Measurements from ENCODE around the gene CRYBA4. TPM values are rescaled to one million over a fixed set of nuclear protein-coding genes. Genes with fewer than 3 reads are reported as not detected.

CRYBA4 gene
- total RNA-seq, 1 experiment from 2014 or later = not detected

DNA sequence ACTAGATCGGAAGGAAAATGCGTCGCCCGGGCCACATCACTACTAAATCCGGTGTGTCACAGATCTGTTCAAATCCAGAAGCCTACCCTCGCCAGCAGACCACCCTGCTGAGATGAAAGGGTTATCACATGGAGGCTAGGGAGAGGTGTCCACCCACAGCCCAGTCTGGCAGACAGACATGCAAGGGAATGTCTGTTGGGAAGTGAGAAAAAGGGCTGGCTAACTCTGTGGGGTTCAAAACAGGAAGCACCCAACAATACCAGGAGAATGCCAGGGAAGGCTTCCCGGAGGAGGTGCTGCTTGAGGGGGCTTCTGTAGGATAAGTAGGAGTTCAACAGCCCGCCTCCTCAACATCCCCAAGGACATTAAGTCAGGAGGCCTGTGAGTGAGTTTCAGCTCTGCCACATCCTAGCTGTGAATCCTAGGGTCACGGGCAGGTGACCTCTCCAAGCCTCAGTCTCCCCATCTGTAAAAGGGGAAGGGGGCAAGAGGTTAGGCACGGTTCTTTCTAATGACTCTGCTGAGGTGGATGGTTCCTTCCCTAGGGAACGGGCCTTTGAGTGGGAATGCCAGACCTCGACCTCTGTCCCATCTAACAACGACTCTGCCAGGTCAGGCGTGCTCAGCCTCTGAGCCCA lies 32.9 kb upstream of the CRYBA4 start:
- no peak for ATAC-seq
- POLR2A ChIA-PET (ENCODE audit: unreplicated experiment) = no interaction called here

DNA sequence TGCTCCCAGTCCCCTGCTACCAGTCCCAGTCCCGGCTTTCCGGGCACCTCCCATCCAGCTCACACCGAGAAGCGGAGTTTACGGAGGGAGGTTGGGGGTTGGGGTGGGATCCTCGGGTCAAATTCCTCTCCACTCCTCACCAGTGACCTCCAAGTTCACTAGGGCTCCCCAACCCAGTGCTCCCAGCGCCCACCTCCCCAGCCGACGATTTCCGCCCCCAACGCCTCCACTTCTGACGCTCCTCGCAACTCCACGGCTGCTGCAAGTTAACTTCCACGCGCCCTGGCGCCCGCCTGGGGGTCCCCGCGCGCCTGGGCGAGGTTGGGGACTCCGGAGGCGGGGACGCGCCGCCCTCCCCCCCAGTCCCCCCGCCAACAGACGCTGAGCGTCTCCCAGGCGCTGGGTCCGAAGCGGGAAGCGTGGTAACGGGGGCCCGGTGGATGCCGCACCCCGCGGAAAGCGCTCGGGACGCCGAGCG lies 32.4 kb upstream of the CRYBA4 start:
- TF ChIP-seq, protein P1, sequence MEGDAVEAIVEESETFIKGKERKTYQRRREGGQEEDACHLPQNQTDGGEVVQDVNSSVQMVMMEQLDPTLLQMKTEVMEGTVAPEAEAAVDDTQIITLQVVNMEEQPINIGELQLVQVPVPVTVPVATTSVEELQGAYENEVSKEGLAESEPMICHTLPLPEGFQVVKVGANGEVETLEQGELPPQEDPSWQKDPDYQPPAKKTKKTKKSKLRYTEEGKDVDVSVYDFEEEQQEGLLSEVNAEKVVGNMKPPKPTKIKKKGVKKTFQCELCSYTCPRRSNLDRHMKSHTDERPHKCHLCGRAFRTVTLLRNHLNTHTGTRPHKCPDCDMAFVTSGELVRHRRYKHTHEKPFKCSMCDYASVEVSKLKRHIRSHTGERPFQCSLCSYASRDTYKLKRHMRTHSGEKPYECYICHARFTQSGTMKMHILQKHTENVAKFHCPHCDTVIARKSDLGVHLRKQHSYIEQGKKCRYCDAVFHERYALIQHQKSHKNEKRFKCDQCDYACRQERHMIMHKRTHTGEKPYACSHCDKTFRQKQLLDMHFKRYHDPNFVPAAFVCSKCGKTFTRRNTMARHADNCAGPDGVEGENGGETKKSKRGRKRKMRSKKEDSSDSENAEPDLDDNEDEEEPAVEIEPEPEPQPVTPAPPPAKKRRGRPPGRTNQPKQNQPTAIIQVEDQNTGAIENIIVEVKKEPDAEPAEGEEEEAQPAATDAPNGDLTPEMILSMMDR (conservative IDR thresholded peaks at IDR 0.05; ENCODE audit: low read depth, low read length) = no peak
- TF ChIP-seq EZH2phosphoT487 (IDR thresholded peaks at IDR 0.05; ENCODE audit: borderline replicate concordance, low read length) (no peak), EZH2 (IDR thresholded peaks at IDR 0.05; ENCODE audit: low read length, unreplicated experiment) (no peak)
- Histone ChIP-seq H3K4me2 (ENCODE audit: low read length) (peak overlapping the region; percentile 99), H3K4me1 (ENCODE audit: insufficient read depth, low read length) (peaks cover 16% of the 10 kb centered on the region), H3K4me3 (ENCODE audit: low read length) (peak overlapping the region; percentile 89), H4K20me1 (ENCODE audit: low read length) (no peaks in the 10 kb centered on the region), H2AFZ (ENCODE audit: low read length) (peak overlapping the region; percentile 89), H3K36me3 (ENCODE audit: low read depth, low read length) (no peaks in the 10 kb centered on the region), H3K27me3 (ENCODE audit: low read length) (no peaks in the 10 kb centered on the region), H3K9me2 (replicated peaks; ENCODE audit: low read length) (no peaks in the 10 kb centered on the region), H3K27ac (ENCODE audit: low read length) (no peak overlapping the region), H3F3A (ENCODE audit: low read length, unreplicated experiment) (no peaks in the 10 kb centered on the region), H3K9ac (ENCODE audit: low read length) (peak overlapping the region; percentile 55), H3K9me3 (ENCODE audit: low read length) (no peaks in the 10 kb centered on the region), H3K79me2 (ENCODE audit: low read length) (no peaks in the 10 kb centered on the region)
- intact Hi-C loops (cut with micrococcal nuclease) = loop anchor here (10.0 kb wide), 1 partner anchor 75 kb away; the partner anchor contains the start of gene TFIP11
- peak; percentile 27 for ATAC-seq
- BruUV-seq (replicated peaks) = no TSS peak
- CTCF ChIA-PET = interaction anchor here (0.6 kb wide), 1 partner anchor 417 kb away, joined by 8 read pairs; no protein-coding TSS in a partner anchor
- POLR2A ChIA-PET (ENCODE audit: unreplicated experiment) = no interaction called here
- DNase-seq = peak; percentile 4

More for the DNA sequence above, 32.9 kb upstream of the CRYBA4 start:
- intact Hi-C loops (cut with micrococcal nuclease) = loop anchor here (10.0 kb wide), 1 partner anchor 74 kb away; the partner anchor contains the start of gene TFIP11
- CTCF ChIA-PET = interaction anchor here (0.6 kb wide), 1 partner anchor 416 kb away, joined by 8 read pairs; no protein-coding TSS in a partner anchor
- Histone ChIP-seq H3F3A (ENCODE audit: low read length, unreplicated experiment) (no peaks in the 10 kb centered on the region), H3K9ac (ENCODE audit: low read length) (peak overlapping the region; percentile 55; the same call in 1 of the 2 replicates), H3K4me3 (ENCODE audit: low read length) (peak overlapping the region; percentile 89), H2AFZ (ENCODE audit: low read length) (peak overlapping the region; percentile 89), H3K4me1 (ENCODE audit: insufficient read depth, low read length) (peaks cover 16% of the 10 kb centered on the region), H3K4me2 (ENCODE audit: low read length) (peak overlapping the region; percentile 99), H3K27ac (ENCODE audit: low read length) (no peak overlapping the region), H3K9me2 (replicated peaks; ENCODE audit: low read length) (no peaks in the 10 kb centered on the region), H3K9me3 (ENCODE audit: low read length) (no peaks in the 10 kb centered on the region), H4K20me1 (ENCODE audit: low read length) (no peaks in the 10 kb centered on the region), H3K79me2 (ENCODE audit: low read length) (0 out of 2 replicates have a peak, but pooled peaks cover 3% of the 10 kb centered on the region), H3K36me3 (ENCODE audit: low read depth, low read length) (no peaks in the 10 kb centered on the region), H3K27me3 (ENCODE audit: low read length) (no peaks in the 10 kb centered on the region)
- TF ChIP-seq, protein P1 (conservative IDR thresholded peaks at IDR 0.05; ENCODE audit: low read depth, low read length) = no peak
- TF ChIP-seq EZH2 (IDR thresholded peaks at IDR 0.05; ENCODE audit: low read length, unreplicated experiment) = no peak
- BruUV-seq (replicated peaks) = no TSS peak
- DNase-seq = no peak

Measured in PC-3 (cell line).